MM.1S (cell line): ENCODE measurements around the gene ARHGEF18.
"Not testable (repeated sequence)": the region's sequence is repeated elsewhere in the genome, so short reads cannot be mapped to it uniquely, and the experiment has no call there.

Source experiments
- EZH2 ChIP-seq: fragments of 300-600 bp; sonication (generic); optimal IDR thresholded peaks from 2 replicates; pipeline ENCODE3; 2017; ENCODE audit warnings: low read depth, mild to moderate bottlenecking, antibody characterized with exemption, low read length, mixed read lengths
- TF ChIP-seq, protein P1 (sequence below): fragments of 300-600 bp; sonication (generic); IDR thresholded peaks from 2 replicates; pipeline ENCODE4 v1.5.1; 2016; ENCODE audit warnings: antibody characterized with exemption, low read length, mixed read lengths

DNA sequence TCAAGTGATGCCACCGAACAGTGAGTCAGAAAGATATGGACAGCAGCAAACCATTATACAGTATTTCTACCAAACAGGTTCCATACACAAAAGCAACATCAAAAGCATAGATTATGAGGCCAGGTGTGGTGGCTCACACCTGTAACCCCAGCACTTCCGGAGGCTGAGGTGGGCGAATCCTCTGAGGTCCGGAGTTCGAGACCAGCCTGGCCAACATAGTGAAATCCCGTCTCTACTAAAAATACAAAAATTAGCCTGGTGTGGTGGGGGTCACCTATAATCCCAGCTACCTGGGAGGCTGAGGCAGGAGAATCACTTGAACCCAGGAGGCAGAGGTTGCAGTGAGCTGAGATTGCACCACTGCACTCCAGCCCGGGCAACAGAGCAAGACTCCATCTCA is 1.7 kb upstream of the ARHGEF18 start:
- TF ChIP-seq, protein P1, sequence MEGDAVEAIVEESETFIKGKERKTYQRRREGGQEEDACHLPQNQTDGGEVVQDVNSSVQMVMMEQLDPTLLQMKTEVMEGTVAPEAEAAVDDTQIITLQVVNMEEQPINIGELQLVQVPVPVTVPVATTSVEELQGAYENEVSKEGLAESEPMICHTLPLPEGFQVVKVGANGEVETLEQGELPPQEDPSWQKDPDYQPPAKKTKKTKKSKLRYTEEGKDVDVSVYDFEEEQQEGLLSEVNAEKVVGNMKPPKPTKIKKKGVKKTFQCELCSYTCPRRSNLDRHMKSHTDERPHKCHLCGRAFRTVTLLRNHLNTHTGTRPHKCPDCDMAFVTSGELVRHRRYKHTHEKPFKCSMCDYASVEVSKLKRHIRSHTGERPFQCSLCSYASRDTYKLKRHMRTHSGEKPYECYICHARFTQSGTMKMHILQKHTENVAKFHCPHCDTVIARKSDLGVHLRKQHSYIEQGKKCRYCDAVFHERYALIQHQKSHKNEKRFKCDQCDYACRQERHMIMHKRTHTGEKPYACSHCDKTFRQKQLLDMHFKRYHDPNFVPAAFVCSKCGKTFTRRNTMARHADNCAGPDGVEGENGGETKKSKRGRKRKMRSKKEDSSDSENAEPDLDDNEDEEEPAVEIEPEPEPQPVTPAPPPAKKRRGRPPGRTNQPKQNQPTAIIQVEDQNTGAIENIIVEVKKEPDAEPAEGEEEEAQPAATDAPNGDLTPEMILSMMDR, result not testable (repeated sequence)
- not testable (repeated sequence) for TF ChIP-seq EZH2
